AG09309 (cell line): ENCODE measurements around the gene DIRAS2.

Experiments used
- DNase-seq: peaks from one replicate; pipeline ENCODE4 v3.0.0-alpha.2; 2010; ENCODE audit warnings: low read depth
- H3K4me3 ChIP-seq: 2 replicates; pipeline ENCODE4 v1.5.1; 2011; ENCODE audit warnings: mild to moderate bottlenecking, low read depth, low read length, moderate library complexity; ENCODE audit not compliant: control insufficient read depth
- CTCF ChIP-seq: IDR thresholded peaks from 2 replicates; pipeline ENCODE4 v1.5.1; 2011; ENCODE audit warnings: mild to moderate bottlenecking, low read depth, low read length, inconsistent platforms; ENCODE audit not compliant: insufficient read depth, control insufficient read depth; ENCODE audit errors: missing control alignments

The DIRAS2 gene

GRCh38 chr9:90640361-90640760 is 2.3 kb downstream of the DIRAS2 start:
- no peak overlapping the region for H3K4me3 ChIP-seq
- DNase-seq, result no peak
- no peak for TF ChIP-seq CTCF

GRCh38 chr9:90637626-90638025 is 5.0 kb downstream of the DIRAS2 start:
- no peak for DNase-seq
- no peak for TF ChIP-seq CTCF

GRCh38 chr9:90632647-90633207 is 9.9 kb downstream of the DIRAS2 start:
- TF ChIP-seq CTCF, result no peak
- H3K4me3 ChIP-seq, result no peak overlapping the region
- no peak for DNase-seq

More at GRCh38 chr9:90637626-90638025, 5.0 kb downstream of the DIRAS2 start:
- H3K4me3 ChIP-seq, result no peak overlapping the region

GRCh38 chr9:90631964-90632363 is 10.7 kb downstream of the DIRAS2 start:
- TF ChIP-seq CTCF, result no peak
- no peak overlapping the region for H3K4me3 ChIP-seq

GRCh38 chr9:90629991-90630390 is 12.6 kb downstream of the DIRAS2 start:
- no peak for DNase-seq
- no peak for TF ChIP-seq CTCF
- no peak overlapping the region for H3K4me3 ChIP-seq

More at GRCh38 chr9:90631964-90632363, 10.7 kb downstream of the DIRAS2 start:
- no peak for DNase-seq

- DNase-seq, result no peak
- TF ChIP-seq CTCF, result no peak
- H3K4me3 ChIP-seq, result no peak overlapping the region
Measured at GRCh38 chr9:90629354-90629753, 13.3 kb downstream of the DIRAS2 start.

- DNase-seq, result no peak
- TF ChIP-seq CTCF, result no peak
Measured at GRCh38 chr9:90616806-90617205, 25.8 kb downstream of the DIRAS2 start.

More at GRCh38 chr9:90616806-90617205, 25.8 kb downstream of the DIRAS2 start:
- H3K4me3 ChIP-seq, result no peak overlapping the region
